Measurements from ENCODE around the gene CAVIN4.

DNA sequence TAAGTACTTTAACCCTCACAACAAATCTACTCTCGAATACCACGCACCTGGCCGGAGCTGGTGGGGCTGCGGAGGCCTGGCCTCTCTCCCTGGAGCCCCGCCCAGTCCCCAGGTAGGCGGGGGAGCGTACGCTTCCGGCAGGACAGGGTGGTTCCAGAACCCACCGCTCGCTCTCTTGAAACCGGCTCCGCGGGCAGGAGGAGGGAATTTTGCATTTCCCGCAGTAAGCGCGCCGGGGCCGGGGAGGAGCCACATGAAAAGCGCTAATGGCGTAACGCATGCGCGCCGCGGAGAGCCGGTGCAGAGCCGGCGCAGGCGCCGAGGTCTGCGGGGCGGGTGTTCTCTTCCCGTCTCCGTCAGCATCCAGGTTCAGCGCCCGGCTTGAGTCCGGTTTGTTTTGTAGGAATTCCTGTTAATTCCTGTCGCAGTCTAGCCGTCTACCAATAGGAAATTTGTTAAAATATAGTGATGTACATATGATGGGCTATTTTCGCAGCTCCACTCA lies 20.8 kb downstream of the CAVIN4 start:
- TF ChIP-seq EZH2 (IDR thresholded peaks at IDR 0.05; ENCODE audit: insufficient read depth, poor library complexity, severe bottlenecking) (no peak), EZH2phosphoT487 (IDR thresholded peaks at IDR 0.05; ENCODE audit: insufficient read depth, low read depth) (no peak)

Measured in GM23248 (cell line).